Mucosa of descending colon (tissue), 3 donors: Measurements from ENCODE around the gene ATRIP. TPM values are rescaled to one million over a fixed set of nuclear protein-coding genes. Genes with fewer than 3 reads are reported as not detected.

ENCODE experiments used
- ATAC-seq: fragments of 200-7000 bp; cut with Tn5 transposase; one replicate; pipeline ENCODE4 v1.9.1; 2020; ENCODE audit warnings: mild to moderate bottlenecking, moderate library complexity
- DNase-seq, 3 donors: peaks; one replicate each; pipeline ENCODE4 v3.0.0-alpha.2; 2020
- H3K36me3 ChIP-seq: fragments of 200-600 bp; one replicate; pipeline ENCODE4 v1.8.0; 2021; ENCODE audit warnings: low read depth, mild to moderate bottlenecking
- H3K4me1 ChIP-seq: fragments of 200-600 bp; one replicate; pipeline ENCODE4 v1.8.0; 2021; ENCODE audit warnings: low read depth, mild to moderate bottlenecking
- H3K4me3 ChIP-seq: fragments of 200-600 bp; one replicate; pipeline ENCODE4 v1.8.0; 2021; ENCODE audit warnings: mild to moderate bottlenecking
- H3K9me3 ChIP-seq: fragments of 200-600 bp; one replicate; pipeline ENCODE4 v1.8.0; 2021; ENCODE audit warnings: mild to moderate bottlenecking
- CTCF ChIP-seq: fragments of 200-600 bp; IDR thresholded peaks from one replicate; pipeline ENCODE4 v1.8.0; 2022; ENCODE audit warnings: antibody characterized with exemption, mild to moderate bottlenecking
- intact Hi-C, 2 donors: fragments of 100-400 bp; cut with DNase I in 1 of 2; cut with micrococcal nuclease in 1 of 2; formaldehyde crosslinking; loops; one replicate each; pipeline versions ENCODE4 v1.11.0 to v1.11.1; 2022; cut with DNase I, micrococcal nuclease
- total RNA-seq, 3 donors: library from RNA; stranded (reverse); fragmentation: NEBNext Ultra II Directional in 2 of 3; extraction: Animal tissue kit (Norgen Biotek cat#: 25700) in 2 of 3; gene quantifications; one replicate each; pipeline versions ENCODE4 v1.2.1 to v1.2.4, GENCODE V29; 2021 to 2023
- donor health status: DM: no; HTN: no; CAD: no; lungs with moderate emphysema.
- donor health status: DM: no; HTN: no; CAD: no.
- donor health status: DM: no; HTN: yes; CAD: no.

Gene ATRIP
- total RNA-seq, 3 donors from 2014 or later = 4.5 to 7.2 (median 6.2) TPM

GRCh38 chr3:48419597-48419996, 26.9 kb upstream of the ATRIP start:
- ATAC-seq = no peak

DNA sequence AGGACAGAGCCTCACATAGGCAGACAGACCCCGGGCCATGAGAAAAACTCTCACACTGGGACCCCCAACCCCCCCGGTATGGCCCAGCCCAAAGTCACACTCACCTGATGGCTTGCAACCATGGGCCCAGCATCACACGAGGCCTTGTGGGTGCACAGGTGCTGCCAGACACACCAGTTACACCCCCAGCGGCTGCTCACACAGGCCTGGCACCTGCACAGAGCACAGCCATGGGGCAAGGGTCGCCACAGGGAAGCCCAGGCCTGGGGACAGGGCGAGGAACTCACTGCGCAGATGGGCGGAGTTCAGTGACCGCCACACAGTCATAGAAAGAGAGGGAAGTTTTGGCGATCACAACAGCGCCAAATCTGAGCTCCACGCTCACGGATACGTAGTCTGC, 26.0 kb upstream of the ATRIP start:
- intact Hi-C loops = no loop called here
- no peak for ATAC-seq
- DNase-seq = no peak
- Histone ChIP-seq H3K36me3 (no peaks in the 10 kb centered on the region), H3K9me3 (no peaks in the 10 kb centered on the region), H3K4me3 (no peak overlapping the region), H3K4me1 (no peaks in the 10 kb centered on the region)
- TF ChIP-seq CTCF = no peak

More at GRCh38 chr3:48419597-48419996, 26.9 kb upstream of the ATRIP start:
- no peak for TF ChIP-seq CTCF
- no peak for DNase-seq
- no peaks in the 10 kb centered on the region for H3K4me1 ChIP-seq
- intact Hi-C loops = no loop called here
- no peaks in the 10 kb centered on the region for H3K9me3 ChIP-seq
- no peaks in the 10 kb centered on the region for H3K36me3 ChIP-seq
- no peak overlapping the region for H3K4me3 ChIP-seq

- H3K4me3 ChIP-seq = no peak overlapping the region
- no peaks in the 10 kb centered on the region for H3K36me3 ChIP-seq
- intact Hi-C loops = no loop called here
- no peaks in the 10 kb centered on the region for H3K9me3 ChIP-seq
- peaks cover 14% of the 10 kb centered on the region for H3K4me1 ChIP-seq
- TF ChIP-seq CTCF = no peak
- no peak for DNase-seq
- no peak for ATAC-seq
Observed at GRCh38 chr3:48422272-48422671, 24.3 kb upstream of the ATRIP start.

GRCh38 chr3:48422681-48423080, 23.9 kb upstream of the ATRIP start:
- no peak overlapping the region for H3K4me3 ChIP-seq
- no peak for TF ChIP-seq CTCF
- ATAC-seq (no peak), DNase-seq (no peak)
- intact Hi-C loops = no loop called here
- H3K36me3 ChIP-seq = no peaks in the 10 kb centered on the region
- H3K4me1 ChIP-seq = peaks cover 18% of the 10 kb centered on the region
- H3K9me3 ChIP-seq = no peaks in the 10 kb centered on the region

DNA sequence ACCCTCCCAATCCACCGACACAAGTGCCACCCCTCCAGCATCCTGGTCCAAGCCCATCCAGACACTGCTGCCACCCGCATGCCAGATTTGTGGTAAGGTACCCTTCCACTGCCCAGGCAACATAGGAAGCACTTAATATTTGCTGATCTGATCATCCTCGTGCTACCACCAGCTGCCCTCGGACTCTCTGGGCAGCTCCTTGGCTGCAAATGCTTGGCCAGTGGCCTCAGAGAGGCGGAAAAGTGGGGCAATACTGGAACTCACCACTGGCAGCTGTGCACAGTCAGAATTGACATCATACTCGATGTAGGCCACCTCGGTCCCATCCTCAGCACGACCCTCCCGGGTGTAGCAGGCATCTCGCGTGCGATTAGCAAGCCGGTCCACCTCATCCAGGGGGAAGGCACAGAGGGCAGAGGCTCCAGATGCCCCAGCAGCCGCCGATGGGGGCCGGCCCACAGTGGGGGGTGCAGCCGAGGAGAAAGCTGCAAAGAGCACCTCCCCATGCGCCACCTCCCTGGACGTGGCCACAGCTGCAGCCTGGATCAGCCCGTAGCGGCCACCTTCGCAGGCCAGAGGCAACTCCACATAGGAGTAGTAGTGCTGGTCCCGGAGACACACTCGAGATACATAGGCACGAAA, 23.2 kb upstream of the ATRIP start:
- TF ChIP-seq CTCF = no peak
- Histone ChIP-seq H3K4me1 (peaks cover 19% of the 10 kb centered on the region), H3K4me3 (no peak overlapping the region), H3K36me3 (no peaks in the 10 kb centered on the region), H3K9me3 (no peaks in the 10 kb centered on the region)
- DNase-seq (no peak), ATAC-seq (no peak)
- intact Hi-C loops = no loop called here
